ENCODE data around the gene CMTM4.

Gene CMTM4

GRCh38 chr16:66566051-66566901, 130.3 kb downstream of the CMTM4 start, which contains the start of gene CMTM1:
Gene CMTM1, plus strand, starts transcription at chr16:66566439. Its CDS starts 75 bp downstream, at chr16:66566514.
- Histone ChIP-seq H3K27ac (ENCODE audit: low read depth, low read length) (no peak within 1 kb of the TSS), H3F3A (ENCODE audit: insufficient read depth) (peaks cover 10% of the 10 kb centered on the region; the same call in 1 of the 2 replicates), H2AFZ (ENCODE audit: low read depth, low read length, severe bottlenecking) (no peak within 1 kb of the TSS), H3K27me3 (ENCODE audit: low read length) (no peaks in the 10 kb centered on the region), H3K79me2 (ENCODE audit: insufficient read depth, low read length) (no peaks in the 10 kb centered on the region; the same call in 1 of the 2 replicates), H3K4me3 (ENCODE audit: insufficient read depth, low read length, poor library complexity, severe bottlenecking) (no peak within 1 kb of the TSS), H3K9me2 (replicated peaks; ENCODE audit: insufficient read depth, low read length) (no peaks in the 10 kb centered on the region), H3K9me3 (ENCODE audit: insufficient read depth, low read length) (no peaks in the 10 kb centered on the region), H3K36me3 (ENCODE audit: low read length) (peaks cover 22% of the 10 kb centered on the region), H4K20me1 (ENCODE audit: low read depth, low read length) (no peaks in the 10 kb centered on the region), H3K4me2 (ENCODE audit: low read depth, low read length, poor library complexity, severe bottlenecking) (no peak within 1 kb of the TSS), H3K9ac (ENCODE audit: low read length) (no peak within 1 kb of the TSS)
- TF ChIP-seq CTCF (IDR thresholded peaks at IDR 0.05; ENCODE audit: insufficient read depth, low read length, poor library complexity, severe bottlenecking): no peak

Data from SU-DHL-6 (cell line).